ENCODE measurements around the gene AFF1.

The AFF1 gene

DNA sequence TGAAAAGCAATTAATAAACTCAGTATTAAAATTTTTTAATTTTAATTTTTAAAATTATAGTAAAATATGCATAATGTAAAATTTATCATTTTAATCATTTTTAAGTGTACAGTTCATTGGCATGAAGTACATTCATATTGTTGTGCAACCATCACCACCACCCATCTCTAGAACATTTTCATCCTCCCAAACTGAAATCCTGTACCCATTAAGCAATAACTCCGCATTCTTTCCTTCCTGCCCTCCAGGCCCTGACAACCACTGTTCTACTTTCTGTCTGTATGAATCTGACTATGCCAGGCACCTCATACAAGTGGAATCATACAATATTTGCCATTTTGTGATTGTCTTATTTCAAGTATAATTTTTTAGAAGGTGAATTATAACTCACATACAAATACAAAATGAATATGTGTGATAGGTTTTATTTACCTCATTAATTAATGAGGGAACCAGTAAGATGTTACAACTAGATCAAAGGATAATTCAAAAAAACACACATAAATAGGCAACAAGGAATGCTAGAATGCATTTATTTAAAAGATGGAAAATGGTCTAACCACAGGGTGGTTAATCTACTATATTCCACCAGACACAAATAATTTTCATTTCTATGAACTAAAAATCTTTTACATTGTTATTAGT, 13.1 kb upstream of the AFF1 start:
- no peak for DNase-seq (ENCODE audit: low read depth in 2 of 2)

DNA sequence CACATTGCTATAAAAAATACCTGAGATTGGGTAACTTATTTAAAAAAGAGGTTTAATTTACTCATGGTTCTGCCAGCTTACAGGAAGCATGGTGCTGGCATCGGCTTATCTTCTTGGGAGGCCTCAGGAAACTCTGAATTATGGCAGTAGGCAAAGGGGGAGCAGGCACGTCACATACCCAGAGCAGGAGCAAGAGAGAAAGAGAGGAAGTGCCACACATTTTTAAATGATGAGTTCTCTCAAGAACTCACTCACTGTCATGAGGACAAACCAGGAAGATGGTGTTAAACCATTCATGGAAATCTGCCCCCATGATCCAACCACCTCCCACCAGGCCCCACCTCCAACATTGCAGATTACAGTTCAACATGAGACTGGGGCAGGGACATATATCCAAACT, 10.0 kb upstream of the AFF1 start:
- DNase-seq (ENCODE audit: low read depth in 2 of 2) = no peak

DNA sequence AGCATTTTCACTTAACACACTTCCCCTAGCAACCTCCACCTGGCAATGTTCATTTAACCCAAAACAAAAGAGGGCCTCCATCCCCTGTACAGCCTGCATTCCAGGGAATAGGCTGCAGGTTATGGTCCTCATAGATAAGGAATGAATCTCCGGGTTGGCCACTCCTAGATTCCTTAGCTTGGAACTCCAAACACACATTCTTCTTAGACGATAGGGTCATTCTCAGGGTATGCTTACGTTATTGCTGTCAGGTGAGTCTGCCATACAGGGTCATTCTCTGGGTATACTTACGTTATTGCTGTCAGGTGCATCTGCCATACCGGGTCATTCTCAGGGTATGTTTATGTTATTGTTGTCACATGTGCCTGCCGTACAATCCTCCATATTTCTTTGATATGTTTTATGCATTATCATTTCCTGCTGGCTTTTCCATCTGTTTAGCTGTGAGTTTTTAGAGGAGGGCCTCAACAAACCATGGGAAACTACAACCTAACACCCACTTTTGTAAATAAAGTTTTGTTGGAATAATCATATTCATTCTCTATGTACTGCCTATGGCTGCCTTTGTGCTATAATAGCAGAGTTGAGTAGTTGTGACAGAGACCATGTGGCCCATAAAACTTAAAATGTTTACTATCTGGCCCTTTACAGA, 8.2 kb upstream of the AFF1 start:
- DNase-seq (ENCODE audit: low read depth in 2 of 2) = no peak

DNA sequence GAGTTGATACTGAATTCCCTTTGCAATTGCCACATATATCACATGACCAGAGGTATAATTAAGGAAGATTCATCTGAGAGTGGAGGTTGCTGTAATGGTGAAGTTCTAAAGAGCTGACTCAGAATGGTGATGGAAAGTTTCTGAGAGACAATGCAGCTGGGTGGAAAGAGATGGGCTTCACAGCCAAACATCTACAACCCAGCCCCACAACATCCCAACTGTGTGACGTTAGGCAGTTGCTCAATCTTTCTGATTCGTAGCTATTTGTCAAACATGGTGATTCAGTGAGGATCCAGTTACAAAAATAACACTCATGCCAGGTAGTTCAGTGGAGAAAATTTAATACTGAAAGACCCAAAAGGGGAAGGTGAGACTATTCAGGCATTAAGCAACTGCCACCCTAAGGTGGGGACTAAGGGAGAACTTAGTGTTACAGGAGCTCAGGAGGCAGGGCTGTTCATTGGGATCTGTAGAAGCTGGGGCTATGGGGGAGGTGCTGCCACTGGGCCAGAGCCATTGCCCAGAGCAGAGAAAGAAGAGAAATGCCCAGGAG, 6.9 kb upstream of the AFF1 start:
- no peak for DNase-seq (ENCODE audit: low read depth in 2 of 2)

DNA sequence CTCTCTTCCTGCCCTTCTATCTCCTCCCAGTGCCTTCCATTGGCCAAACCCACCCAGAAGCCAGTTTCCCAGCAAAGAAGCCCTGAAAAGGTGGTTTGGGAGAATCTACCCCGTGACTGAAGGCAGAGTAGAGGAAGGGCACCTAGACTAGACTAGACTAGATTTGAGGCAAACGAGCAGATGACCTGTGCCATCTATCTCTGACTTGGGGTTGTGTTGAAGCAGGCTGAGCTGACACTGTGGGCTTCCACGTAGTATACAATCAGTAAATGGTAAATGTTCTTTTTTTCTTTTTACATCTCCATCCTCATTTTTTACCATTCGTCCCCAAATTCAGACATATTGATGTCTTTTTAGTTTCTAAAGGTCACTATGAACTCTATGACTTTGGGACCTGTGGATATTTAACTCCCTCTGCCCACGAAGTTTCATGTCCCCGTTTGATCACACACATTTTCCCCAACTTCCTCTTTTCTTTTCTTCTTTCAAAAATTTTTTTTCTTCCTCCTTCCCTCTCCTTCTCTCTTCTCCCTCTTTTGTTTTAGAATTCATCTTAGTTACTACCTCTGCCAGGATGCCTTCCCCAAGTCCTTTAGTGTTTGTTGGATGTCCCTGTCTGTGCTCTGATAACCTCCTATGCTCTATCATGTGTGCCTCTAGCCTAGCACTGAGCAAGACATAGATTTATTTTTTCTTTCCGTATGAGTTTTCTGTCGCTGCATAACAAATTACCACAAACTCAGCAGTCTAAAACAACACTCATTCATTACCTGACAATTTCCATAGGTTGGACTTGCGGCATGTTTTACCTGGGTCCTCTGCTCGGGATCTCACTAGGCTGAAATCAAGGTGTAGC, 6.2 kb upstream of the AFF1 start:
- no peak for DNase-seq (ENCODE audit: low read depth in 2 of 2)

DNA sequence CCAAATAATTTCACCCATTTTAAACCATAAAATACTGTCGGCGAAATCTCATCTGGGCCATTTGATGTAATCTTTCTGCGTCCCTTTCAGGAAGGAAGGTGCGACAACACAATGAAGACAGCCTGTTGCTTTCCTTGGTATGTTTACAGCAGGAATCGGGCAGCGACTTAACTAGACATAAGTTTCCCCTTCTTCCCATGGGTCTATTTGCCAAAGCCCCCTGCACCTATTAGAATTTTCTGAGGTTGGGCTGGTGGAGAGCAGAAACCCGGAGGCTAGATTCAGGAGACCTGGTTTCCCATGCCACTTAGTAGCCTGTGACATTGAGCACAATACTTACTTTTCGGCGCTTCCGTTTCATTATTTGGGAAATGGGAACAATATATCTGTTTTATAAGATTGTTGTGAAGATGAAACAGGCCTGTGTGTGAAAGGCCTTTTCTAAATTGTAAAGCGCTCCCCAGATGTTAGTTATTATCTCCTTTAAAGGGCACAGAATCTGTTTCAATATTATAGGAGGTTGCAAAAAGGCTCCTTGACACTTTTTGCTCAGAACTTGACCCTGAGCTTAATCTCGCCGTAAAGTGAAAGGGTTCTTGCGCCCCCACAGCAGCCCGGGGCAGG, 552 bp upstream of the AFF1 start:
- no peak for DNase-seq (ENCODE audit: low read depth in 2 of 2)

DNA sequence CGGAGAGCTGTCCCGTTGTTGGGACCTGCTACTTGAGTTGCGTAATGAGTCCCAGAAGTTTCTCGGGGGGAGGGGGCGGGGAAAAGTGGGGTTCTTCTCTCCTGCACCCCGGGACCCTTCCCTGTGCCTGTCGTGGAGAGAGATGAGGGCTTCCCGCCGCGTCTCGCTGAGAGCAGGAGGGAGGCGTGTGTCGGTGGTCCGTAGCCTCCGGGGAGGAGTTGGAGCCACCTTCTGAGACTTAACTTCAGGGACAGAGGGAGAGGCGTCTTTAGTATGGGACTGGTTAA, 698 bp downstream of the AFF1 start:
- DNase-seq (ENCODE audit: low read depth in 2 of 2) = no peak

DNA sequence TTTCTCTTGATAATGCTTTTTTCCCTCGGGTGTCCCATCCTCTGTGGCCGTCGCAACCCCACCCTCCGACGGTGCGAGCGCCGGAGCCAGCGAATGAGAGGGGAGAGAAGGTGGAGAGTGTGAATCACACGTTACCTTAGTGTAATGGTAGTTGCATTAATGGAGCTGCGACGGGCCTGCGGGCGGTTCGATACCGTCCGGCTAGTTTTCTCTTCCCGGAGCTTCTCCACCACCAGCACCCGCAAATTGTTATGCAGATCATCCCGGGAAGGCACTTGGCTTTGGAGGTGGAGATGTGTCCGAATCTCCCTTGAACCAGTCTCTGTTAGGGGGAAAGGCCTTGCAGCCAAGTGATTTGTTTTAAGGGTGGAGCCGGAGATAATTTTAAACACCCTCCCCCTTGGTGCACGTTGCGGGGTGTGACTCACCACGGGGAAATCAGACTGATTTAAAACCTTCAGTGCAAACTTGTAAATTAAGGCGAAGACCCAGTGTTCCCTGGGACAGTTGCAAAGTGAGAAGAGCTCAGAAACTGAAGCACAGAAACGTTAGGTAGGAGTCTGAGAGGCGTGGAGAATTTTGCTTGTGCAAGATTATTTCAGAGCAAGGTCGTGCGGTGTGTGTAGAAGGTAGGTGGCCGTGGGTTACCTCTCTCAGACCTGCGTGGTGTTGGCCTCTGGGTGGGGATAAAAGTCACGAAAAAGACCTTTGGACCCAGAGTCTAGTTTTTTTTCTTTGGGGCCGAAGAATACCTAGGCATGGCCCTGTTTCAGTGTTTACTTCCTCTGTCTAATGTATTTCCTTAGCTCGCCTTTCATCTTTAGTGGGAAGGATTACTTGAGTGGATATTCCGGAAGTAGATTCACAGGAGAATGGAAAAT, 1.3 kb downstream of the AFF1 start:
- peak; percentile 55 to 73 for DNase-seq (ENCODE audit: low read depth in 2 of 2)

DNA sequence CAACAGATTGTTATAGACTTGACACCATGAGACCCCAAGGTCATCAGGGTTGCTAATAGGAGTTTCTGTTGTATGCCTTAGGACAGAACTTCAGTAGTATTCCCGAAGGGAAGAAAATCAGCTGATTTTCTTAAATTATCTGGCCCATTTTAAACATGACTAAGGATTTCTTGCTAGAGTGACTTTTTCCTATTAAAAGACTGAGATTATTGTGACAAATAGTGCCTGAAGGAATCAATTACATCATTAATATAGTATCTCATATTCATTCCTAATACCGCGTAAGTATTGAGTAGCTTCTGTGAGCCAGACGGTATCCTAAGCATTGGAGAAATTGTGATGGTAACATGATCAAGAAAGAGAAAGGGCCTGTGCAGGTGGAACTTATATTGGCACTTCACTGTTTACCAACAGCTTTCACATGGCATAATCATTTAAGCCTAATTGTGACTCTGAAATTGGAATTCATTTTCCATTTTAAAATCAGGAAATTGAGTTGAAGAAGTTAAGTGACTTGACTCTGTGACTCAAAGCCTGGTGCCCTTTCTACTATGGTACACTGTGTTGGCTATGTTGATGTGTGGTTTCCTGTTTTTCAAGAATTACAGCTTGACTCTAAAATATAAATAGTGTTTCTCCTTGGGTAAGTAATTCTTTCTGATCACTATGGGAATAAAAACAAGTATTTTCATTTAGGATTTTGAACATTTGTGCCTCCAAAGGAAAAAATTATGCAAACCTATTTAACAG, 4.1 kb downstream of the AFF1 start:
- no peak for DNase-seq (ENCODE audit: low read depth in 2 of 2)

DNA sequence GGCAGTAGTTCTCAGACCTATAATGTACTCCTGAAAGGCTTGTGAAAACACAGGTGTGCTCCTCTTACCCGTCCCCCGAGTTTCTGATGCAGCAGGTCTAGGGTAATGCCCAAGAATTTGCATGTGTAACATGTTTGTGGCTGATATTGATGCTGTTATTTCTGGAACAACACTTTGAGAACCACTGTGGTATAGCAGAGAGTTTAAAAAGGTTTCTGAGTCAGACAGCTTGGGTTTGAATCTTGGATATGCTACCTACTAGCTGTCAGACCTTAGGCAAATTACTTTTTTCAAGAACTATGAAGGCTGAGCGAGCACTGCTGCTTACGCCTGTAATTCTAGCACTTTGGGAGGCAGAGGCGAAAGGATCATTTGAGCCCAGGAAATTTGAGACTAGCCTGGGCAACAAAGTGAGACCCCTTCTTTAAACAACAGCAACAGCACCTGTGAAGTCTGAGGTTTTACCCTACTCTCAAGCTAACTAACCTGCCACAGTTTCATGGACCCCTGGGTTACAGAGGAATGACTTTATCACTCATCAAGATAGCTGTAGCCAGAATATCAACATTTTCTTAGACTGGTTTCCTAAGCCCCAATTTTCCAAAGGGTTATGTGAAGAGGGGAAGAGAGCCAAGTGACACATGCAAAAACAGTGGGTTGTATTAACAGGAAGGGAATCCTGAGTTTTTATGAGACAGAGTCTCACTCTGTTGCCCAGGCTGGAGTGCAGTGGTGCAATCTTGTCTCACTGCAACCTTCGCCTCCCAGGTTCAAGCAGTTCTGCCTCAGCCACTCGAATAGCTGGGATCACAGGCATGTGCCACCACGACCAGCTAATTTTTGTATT, 5.1 kb downstream of the AFF1 start:
- no peak for DNase-seq (ENCODE audit: low read depth in 2 of 2)

DNA sequence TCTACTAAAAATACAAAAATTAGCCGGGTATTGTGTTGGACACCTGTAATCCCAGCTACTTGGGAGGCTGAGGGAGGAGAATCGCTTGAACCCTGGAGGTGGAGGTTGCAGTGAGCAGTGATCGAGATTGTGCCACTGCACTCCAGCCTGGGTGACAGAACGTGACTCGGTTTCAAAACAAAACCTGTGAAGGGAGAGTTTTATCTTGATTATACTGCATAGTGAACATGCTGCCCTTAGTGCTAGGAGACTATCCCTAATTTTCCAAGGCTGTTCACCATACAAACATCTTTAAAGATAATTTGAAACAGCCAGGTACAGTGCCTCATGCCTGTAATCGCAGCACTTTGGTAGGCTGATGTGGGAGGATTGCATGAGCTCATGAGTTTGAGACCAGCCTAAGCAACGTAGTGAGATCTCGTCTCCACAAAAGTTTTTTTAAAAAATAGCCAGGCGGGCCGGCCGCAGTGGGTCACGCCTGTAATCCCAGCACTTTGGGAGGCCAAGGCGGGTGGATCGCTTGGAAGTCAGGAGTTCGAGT, 6.2 kb downstream of the AFF1 start:
- DNase-seq (ENCODE audit: low read depth in 2 of 2) = no peak

DNA sequence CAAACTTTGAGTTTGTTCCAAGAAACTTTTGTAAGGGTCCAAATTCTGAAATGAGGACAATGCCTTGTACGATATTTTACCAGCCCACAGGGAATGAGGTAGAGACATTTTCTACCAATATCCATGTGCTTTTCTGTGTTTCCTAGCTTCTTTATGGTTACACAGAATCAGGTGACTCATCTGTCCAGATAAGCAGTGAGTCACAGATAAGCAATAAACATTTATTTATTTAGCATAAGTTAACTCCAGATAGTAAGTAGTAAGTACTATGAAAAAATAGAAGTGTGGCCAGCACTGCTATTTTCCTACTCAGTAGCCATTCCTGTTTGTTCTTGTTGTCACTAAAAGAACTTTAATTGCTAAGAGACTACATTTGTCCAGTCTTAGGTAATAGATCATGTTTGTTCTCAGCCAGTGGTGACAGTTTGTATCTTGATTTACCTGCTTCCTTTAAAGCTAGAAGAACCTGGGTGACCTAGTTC, 7.4 kb downstream of the AFF1 start:
- DNase-seq (ENCODE audit: low read depth in 2 of 2) = no peak

DNA sequence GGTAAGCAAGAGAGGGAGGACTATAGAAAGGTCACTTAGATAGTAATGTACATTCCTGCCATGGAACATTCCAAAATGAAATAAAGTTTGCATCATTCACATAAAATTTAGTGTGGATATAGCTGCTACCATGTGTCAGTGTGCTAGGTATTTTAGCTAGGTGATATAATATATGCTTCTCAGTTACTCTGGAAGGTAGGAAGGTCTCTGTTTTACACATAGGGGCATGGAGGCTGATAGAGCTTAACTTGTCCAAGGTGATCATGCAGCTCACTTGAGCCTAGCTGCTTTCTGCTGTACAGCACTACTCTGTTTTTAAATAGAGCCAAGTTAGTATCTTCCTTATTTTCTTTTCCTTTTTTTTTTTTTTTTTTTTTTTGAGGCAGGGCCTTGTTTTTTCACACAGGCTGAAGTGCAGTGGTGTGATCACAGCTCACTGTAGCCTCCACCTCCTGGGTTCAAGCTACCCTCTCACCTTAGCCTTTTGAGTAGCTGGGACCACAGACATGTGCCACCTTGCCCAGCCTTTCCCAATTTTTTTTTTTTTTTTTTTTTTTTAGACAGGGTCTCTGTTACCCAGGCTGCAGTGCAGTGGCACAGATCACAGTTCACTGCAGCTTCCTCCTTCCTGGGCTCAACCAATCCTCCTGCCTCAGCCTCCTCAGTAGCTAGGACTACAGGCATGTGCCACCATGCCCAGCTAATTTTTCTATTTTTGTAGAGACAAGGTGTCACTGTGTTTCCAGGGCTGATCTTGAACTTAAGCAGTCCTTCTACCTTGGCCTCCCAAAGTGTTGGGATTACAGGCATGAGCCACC, 10.4 kb downstream of the AFF1 start:
- DNase-seq (ENCODE audit: low read depth in 2 of 2) = no peak

DNA sequence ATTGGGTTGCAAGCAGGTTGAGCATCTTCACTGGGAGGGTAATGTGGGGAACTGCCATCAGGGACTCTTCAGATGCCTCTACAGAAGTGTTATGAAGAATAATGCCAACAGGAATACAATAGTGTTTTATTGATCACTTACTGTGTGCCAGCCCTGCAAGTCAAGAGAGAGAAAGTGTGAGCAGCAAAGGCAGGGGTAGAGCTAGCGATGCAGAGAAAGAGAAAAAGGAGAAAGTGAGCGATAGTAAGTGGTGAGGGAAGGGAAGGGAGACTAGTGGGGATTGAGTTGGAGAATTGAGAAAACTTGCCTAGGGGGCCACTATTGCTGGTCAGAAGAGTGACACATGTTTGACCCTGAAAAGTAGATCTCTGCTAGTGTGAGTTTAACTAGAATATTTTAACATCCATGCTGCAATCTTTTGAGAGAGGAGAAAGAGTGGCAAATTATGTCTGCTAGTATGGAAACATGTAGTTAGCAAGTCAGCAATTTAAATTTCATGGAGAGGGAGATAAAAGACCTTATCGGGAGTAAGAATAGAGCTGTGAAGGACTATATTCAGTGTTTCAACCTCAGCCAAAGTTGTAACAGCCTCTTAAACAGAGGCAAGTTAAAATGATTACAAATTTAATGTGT, 12.2 kb downstream of the AFF1 start:
- DNase-seq (ENCODE audit: low read depth in 2 of 2) = no peak

DNA sequence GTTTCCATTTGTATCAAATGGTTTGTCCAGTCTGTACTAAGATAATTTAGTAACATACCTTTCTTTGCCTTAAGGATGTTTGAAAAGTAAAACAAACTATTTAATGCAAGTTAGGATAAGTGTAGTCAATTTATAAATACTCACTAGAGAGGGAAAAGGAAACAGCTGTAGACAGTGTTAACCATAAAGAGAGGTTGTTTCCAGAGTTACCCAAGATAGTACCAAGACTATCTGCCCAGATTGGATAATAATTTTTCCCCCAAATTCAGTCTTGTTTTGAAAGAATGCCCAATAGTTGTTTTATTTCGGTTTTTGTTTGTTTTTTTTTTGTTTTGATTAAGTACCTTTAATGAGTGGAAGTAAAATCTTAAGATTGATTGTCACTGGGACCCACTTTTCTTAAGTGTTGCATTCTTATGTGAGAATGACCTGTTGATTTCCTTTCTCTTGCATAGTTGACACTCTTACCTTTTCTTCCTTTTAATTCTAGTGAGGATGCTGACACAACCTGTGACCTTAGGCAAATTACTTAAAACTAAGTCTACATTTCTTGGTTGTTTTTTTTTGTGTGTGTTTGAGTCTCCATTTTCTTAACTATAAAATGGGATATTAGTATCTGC, 12.8 kb downstream of the AFF1 start:
- DNase-seq (ENCODE audit: low read depth in 2 of 2) = no peak

DNA sequence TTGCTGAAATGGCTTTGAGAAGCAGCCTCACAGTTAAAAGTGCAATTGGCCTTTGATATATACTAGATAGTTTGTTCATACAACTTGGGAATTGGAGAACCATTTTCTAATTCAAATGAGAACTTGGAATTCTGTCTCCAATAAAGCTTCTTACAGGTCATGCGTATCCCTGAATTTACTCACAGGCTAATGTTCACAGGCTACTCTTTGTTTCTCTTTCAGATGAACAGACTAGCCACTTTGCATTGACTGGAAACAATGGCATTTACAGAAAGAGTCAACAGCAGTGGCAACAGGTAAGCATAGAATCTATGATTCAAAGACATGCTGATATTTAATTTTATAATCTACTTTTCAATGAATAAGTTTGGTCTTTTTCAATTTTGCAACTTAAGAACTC, 13.5 kb downstream of the AFF1 start:
- no peak for DNase-seq (ENCODE audit: low read depth in 2 of 2)

DNA sequence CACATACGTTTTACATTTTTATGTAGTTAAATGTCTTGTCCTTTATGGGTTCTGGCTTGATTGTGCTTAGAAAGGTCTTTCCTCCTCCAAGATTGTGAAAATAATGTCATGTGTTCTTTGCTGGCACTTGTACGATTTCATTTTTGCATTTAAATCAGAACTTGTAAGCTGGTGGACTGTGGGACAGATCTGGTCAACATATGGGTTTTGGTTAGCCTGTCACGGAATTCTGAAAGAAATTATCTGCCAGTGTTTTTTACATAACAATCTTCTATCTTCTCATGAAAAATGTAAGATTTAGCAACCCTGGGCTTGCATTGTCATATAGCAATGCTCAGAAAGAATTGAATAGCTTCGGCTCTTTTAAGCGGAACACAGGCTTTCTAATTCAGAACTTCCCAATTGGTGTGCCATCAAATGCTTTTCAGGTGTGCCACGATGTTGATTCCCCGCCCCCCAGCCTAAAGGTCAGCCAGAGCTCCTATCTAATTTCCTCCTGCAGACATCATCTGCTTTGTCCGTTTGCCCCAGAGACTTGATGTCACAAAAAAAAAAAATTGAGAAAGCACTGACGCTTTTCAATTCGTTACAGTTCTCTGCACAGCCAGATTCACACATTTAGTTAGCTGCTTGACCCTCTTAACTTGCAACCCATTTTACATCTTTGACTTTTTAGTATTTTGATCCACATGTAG, 16.2 kb downstream of the AFF1 start:
- no peak for DNase-seq (ENCODE audit: low read depth in 2 of 2)
